Sciatic nerve (tissue), 2 donors: Measurements from ENCODE around the gene KAZALD1. TPM values are rescaled to one million over a fixed set of nuclear protein-coding genes. Genes with fewer than 3 reads are reported as not detected.
"Not testable (repeated sequence)": the region's sequence is repeated elsewhere in the genome, so short reads cannot be mapped to it uniquely, and the experiment has no call there.

Source experiments
- ATAC-seq: fragments of 200-7000 bp; cut with Tn5 transposase; one replicate; pipeline ENCODE4 v1.9.1; 2020; ENCODE audit warnings: mild to moderate bottlenecking, moderate library complexity
- DNase-seq: peaks from one replicate; pipeline ENCODE4 v3.0.0-alpha.2; 2020; ENCODE audit warnings: low spot score
- intact Hi-C: fragments of 100-400 bp; cut with DNase I; formaldehyde crosslinking; loops from one replicate; pipeline ENCODE4 v1.14.2; 2022
- total RNA-seq: library from RNA; stranded (reverse); fragmentation: NEBNext Ultra II Directional; extraction: Animal tissue kit (Norgen Biotek cat#: 25700); gene quantifications from one replicate; pipeline ENCODE4 v1.2.1, GENCODE V29; 2021
- donor health status: DM: no; HTN: no; CAD: no.
- donor health status: DM: no; HTN: no; CAD: no.

The KAZALD1 gene
- total RNA-seq, 1 donor from 2014 or later: 4.7 TPM

DNA sequence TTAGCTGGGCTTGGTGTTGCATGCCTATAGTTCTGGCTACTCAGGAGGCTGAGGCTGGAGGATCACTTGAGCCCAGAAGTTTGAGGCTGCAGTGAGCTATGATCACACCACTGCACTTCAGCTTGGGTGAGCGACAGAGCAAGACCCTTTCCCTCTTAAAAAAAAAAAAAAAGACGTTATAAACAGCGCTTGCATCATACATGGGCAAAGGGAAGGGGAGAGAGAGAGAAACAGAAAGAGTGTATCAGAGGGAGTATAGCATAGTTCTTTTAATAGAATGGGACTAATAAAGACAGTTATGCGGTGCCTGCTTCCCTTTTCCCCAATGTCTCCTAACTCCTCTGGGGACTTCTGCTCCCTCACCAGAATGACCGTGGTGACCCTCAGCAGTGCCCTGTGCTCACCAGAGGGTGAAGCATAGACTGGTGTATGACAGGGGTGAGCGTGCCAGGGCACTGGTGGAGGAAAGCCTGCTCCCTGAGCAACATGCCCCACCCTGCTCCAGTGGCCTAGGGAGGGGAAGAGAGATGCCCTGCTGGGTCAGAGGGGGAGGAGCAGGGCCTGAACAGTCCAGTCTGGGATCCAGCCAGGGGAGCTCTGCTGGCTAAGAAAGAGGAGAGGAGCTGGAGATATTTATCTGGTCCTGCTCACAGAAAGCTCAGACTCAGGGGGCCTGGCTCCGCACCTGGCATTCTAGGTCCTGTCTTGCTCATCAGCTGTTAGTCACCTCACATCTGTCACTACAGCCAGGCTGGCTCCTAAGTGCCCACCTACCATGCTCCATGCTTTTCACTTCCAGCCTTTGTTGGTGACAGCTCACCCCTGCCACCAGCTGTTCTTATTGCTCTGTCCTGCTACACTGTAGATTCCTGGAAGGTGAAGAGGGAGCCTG is 33.1 kb upstream of the KAZALD1 start:
- ATAC-seq (no peak), DNase-seq (no peak)
- intact Hi-C loops: no loop called here

DNA sequence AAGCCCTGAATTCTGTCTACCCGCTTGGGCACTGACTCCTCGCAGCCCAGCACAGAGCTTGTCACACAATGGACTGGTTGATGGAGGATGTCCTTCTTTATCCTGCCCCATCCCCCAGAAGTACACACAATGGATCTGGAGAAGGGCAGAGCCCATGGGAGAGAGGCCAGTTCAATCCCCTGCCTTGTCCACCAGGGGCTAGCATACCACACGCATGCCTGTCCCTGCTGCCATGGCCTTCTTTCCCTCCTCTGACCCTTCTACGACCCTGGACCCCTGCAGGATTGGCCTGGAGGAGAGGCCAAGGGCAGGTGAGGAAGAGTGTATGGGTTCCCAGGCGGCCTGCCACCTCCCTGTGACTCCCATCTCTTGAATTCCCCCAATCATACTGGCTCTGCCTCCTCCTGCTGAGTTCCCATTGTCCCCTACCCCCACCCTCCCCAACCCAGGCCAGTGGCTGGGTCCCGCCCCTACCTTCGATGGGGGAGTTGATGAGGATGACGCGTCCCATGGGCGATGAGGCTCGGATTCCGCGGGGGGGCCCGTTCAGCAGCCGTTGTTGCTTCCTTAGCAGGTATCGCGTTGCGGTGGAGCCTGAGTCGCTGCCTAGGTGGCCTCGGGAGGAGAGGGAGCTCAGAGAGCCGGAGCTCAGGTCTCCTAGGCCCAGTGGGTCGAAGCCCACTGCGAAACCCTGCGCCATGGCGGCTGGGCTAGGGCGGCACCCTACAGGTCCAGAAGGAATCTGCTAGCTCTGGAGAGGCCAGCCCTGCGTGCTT is 32.1 kb upstream of the KAZALD1 start:
- no peak for DNase-seq

DNA sequence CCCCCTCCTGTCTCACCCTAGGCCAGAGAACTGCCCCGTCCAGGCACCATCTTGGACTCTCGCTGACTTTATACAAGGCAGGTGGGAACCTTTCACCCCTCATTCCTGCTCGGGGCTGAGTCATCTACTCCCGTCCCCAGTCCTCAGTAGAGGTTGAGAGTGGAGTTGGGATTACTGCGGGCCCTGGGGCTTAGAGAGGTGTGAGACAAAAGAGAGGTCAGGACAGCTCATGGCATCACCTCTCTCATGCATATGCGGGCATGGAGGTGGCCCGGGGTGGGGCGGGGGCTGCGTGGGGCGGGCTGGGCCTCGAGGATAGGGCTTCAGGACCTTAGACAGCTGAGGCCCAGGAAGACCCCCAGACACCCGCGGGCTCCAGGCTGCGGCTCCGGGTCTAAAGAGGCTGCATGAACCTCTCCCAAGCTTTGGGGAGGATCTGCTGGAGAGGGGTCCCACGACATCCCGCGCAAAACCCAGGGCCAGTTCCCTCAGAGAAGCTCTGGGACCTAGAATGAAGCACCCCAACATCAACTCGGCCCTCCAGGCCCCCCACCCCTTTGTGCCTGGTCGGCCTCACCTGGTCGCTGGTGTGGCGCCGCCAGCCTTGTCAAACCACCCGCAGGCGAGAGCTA is 31.2 kb upstream of the KAZALD1 start:
- DNase-seq (no peak), ATAC-seq (no peak)
- intact Hi-C loops: no loop called here

More for the DNA sequence above, 32.1 kb upstream of the KAZALD1 start:
- no peak for ATAC-seq
- intact Hi-C loops: no loop called here

DNA sequence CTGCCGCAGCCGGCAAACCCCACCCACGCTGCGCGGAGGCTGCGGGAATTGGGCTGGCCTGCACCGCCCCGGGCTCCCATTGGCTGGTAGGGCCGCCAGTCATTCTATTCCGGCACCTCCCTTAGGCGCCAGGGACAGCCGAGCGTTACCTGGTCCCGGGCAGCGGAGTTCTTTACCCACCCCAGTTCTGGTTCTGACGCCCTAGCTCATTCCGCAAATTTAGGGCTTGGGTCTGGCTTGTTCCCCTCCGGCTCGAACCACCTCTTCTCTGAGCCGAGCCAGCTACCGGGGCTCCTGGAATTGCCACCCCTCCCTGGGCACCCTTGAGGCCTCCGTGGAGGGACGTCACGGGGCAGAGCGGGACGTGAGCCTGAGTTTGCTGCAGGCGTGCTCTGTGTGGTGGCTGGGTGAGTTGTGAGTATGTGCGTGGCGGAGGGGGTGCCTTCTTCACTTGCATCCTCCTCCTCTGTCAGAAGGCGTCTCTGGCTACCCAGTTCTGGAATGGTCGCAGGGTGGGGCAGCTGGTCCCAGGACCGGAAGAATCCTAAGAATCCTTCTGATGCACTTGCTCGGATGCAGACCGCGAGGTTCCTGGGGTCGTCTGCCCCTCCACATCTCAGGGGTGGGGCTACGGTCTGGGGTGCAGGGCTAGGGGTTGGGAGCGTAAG is 30.5 kb upstream of the KAZALD1 start, which contains the start of the genes PDZD7 and SFXN3:
PDZD7 (minus strand) TSS at position 2 of the 668 bp plus-strand sequence. CDS start 910 bp downstream, outside the sequence.
SFXN3 (plus strand) TSS at position 107 of the 668 bp plus-strand sequence. CDS start 3,461 bp downstream, outside the sequence.
- ATAC-seq (peak; percentile 93), DNase-seq (peak; percentile 99)
- intact Hi-C loops: no loop called here

DNA sequence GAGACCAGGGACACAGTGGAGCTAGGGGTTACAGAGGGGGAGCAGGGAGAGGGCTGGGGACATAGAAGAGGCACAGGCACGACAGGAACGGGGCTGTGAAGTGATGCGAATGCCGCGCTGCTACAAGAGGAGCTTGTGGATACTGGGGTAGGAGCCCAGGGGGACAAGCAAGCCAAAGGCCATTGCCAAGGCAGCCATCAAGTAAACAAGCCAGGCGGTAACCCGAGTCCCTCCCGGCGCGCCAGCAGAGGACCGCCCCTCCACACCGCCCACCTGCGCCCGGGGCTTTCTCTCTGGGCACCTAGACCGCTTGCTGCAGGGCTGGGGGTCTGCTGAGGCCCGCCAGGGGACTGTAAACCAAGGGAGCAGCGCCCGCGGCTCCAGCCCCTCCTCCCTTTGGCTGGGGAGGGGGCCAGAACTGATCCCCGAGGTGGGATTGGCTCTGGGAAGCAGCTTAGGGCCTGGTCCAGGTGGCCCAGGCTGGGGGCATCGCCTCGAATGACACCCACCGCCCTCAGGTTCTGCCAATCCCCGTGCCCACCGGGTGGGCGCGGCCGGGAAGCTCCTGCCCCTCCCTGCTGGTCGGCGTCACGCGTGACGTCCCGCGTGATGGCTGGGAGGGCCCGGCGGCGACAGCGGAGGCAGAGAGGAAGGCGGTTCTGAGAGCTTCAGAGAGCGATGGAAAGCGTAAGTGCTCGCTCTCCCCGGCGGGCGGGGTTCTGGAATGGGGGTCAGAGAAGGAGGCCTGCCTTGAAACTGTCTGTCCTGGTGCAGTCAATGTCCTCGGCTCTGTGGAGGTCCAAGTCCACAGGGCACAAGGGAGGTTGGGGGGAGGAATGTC is 29.8 kb upstream of the KAZALD1 start:
- DNase-seq (peak; percentile 91), ATAC-seq (peak; percentile 86)
- intact Hi-C loops: no loop called here

DNA sequence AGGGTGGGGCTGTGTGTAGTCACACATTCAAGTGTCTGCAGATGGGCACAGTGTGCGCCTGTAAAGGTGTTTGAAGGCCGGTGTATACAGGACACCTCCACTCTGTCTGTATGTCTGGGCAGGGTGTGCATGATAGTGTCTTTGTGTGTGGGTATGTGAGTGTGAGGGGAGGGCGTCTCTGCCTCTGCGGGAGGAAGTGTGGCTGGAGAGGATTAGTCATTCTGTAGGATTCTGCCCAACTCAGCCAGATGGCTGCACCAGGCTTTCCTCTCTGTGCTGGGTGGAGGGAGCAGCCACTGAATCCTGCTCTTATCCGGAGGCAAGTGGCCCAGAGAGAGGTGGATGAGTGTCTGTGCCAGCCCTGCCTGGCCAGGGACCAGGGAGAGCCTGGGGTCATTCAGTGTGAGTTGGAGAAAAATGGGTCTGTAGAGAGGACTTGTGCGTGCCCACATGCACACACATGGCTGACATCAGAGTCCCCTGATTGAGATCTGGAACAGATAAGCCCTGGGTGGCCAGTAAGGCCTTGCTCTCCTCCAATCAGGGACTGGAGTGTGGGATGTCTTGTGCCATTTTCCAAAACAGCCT is 29.1 kb upstream of the KAZALD1 start:
- no peak for DNase-seq
- intact Hi-C loops: no loop called here
- ATAC-seq: peak; percentile 27

DNA sequence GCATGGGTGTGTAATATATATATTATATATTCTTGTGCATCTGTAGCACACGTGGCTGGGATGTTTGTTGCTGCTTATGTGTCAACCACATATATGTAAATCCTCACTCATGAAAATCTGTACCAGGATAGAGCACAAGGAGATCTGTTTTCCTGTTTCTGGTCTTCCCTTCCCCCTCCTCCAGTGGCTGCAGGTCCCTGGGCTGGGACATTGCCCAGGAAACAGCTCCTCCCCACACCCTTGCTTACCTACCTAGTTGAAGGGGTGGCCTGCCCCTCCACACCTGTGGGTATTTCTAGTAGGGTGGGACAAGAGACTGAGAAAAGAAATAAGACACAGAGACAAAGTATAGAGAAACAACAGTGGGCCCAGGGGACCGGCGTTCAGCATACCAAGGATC is 28.5 kb upstream of the KAZALD1 start:
- intact Hi-C loops: no loop called here
- DNase-seq (no peak), ATAC-seq (no peak)

DNA sequence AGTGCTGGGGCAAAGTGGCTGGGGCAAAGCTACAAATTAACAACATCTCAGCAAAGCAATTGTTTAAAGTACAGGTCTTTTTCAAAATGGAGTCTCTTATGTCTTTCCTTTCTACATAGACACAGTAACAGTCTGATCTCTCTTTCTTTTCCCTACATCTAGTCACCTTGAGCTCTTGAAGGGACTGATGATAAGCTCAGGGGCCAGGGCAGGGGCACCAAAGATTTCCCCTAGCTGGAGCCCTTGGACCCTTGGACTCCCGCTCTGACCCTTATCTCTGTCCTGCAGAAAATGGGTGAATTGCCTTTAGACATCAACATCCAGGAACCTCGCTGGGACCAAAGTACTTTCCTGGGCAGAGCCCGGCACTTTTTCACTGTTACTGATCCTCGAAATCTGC is 27.4 kb upstream of the KAZALD1 start:
- ATAC-seq, intact Hi-C loops, DNase-seq: not testable (repeated sequence)

DNA sequence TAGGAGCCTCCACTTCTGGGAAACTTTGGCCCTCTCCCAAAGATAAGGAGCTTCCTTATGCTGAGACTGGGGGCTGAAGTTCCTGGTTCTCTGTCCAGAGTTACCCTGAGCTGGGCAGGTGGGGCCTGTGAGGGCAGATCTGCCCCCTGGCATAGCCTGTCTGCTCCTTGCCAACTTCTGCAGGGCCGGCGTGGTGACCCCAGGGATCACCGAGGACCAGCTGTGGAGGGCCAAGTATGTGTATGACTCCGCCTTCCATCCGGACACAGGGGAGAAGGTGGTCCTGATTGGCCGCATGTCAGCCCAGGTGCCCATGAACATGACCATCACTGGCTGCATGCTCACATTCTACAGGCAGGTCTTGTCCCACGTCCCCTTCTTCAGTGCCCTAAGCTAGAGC is 26.5 kb upstream of the KAZALD1 start:
- intact Hi-C loops: no loop called here
- no peak for ATAC-seq
- DNase-seq: no peak

DNA sequence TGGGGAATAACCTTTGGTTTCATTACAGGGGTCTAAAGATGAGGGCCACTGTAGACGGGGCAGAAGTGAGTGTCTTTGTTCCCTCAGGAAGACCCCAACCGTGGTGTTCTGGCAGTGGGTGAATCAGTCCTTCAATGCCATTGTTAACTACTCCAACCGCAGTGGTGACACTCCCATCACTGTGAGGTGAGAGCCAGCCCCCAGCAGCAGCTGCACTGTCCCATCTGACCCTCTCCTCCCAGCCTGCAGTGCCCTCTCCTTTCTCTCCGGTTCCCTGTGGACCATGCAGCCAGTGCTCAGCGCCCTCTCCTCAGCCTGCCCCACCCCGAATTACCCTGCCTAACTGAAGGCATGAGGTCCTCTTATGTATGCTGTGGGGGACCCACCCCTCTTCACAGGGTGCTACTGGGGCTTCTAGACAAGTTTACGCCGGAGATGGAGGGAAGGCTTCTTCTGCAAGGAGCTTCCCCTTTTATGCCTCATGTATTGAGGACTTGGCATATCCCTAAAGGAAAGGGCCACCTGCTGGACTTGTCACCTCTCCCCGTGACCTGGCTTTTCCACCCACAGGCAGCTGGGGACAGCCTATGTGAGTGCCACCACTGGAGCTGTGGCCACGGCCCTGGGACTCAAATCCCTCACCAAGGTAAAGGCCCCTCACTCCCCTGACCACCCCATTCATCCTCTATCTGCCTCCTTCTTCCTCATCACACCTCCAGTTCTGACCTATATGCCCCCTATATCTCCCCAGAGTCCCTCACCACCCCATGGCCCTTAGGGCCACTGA is 25.7 kb upstream of the KAZALD1 start:
- DNase-seq: no peak
- ATAC-seq: no peak
- intact Hi-C loops: no loop called here

DNA sequence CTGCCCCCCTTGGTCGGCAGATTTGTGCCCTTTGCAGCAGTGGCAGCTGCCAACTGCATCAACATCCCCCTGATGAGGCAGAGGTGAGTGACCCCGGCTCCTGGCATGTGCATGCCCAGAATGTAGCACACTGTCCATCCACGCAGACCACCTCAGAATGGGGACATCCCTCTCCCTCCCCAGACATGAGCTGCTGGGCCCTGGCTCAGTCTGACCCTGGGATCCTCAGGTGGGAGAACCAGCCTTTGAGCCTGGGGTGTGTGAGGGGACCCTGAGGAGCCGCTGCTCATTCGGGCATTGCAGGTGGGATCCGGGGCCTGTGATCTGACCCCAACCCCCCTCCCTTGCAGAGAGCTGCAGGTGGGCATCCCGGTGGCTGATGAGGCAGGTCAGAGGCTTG is 25.1 kb upstream of the KAZALD1 start:
- ATAC-seq (no peak), DNase-seq (no peak)
- intact Hi-C loops: no loop called here

DNA sequence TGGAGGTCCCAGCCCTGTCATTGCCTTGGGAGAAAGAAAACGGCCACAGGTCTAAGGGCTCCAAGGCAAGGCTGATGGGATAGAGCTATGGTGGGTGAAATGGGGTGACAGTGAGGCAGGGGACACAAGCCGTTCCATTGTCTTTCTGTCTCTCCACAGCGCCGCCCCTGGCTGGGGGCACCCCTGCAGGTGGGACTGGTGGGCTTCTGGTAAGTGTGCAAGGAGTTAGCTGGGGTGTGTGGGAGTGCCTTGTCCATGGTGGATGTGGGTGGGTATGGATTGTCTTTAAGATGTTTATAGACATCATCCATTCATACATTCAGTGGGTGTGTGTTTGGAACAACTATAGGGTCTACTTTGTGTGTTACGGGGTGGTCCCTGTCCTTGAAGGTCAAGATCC is 23.3 kb upstream of the KAZALD1 start:
- DNase-seq: no peak

DNA sequence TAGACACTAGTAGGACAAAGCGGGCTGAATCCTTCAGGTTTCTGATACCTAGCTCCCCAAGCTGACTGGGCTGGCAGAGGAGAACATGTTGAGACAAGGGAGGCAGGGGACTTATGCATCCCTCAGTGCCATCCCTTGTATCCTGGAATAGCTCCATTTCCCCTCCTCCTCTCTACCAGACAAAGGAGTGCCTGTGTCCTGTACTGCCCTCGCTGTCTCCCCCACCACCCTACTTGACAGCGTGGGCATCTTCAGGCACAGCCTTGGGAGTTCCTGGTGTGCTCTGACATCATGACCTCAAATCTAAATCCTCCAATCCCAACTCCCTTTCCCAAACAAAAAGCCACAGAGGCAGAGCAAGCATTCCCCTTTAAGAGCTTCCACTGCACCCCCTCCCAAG is 21.7 kb upstream of the KAZALD1 start:
- intact Hi-C loops: no loop called here
- DNase-seq: no peak
- no peak for ATAC-seq

More for the DNA sequence above, 23.3 kb upstream of the KAZALD1 start:
- intact Hi-C loops: no loop called here
- ATAC-seq: no peak

DNA sequence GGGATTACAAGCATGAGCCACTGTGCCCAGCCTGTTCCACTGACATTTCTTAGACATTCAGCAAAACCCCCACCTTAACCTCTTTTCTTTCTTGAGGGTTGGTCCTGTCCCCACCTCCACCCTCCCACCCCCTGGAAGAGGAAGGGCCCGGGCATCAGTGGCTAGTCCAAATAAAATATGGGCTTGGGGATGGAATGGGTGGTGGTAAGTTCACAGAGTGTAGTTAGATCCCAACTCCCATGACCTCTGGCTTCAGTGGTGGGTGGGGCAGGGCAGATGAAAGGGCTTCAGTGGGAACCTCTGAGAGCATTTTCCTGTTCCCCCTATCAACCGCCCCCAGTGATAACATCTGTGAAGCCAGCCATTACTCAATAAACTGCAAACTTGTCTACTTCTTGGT is 20.9 kb upstream of the KAZALD1 start:
- ATAC-seq (no peak), DNase-seq (no peak)
- intact Hi-C loops: no loop called here

DNA sequence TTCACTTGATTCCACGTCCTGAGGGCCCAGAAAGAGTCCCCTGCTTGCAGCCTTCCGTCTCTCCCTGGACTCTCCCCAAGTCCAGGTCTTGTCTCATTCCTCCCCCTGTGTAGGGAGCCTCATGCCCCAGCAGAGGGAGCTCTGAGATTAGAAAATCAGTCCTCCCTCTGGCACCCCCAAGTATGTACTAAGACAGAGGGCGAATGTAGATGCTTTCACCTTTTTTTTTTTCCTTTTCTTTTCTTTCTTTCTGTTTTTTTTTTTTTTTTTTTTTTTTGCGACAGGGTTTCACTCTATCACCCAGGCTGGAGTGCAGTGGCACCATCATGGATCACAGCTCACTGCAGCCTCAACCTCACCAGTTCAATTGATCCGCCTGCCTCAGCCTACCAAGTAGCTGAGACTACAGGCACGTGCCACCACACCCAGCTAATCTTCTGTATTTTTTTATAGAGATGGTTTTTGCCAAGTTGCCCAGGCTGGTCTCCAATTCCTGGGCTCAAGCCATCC is 20.5 kb upstream of the KAZALD1 start:
- intact Hi-C loops: no loop called here
- DNase-seq: peak; percentile 88

DNA sequence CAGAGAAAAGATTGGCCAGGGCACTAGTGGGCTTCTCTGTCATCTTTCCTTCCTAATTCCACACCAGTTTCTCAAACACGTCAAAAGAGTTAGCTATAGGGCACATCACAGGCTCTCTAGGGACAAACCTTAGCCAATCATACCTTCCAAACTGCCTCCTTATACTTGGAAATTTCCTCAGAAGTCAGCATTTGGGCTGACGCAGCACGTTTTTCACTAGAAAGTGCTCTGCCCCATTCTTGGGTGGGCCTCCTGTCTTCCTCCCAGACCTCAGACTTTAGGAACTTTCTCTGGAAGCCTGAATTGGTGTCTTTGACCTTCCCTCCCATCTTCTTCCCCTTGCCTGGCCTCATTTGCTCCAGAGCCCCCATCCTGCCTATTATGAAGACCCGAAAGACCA is 19.7 kb upstream of the KAZALD1 start:
- intact Hi-C loops: no loop called here
- ATAC-seq: no peak

More for the DNA sequence above, 20.5 kb upstream of the KAZALD1 start:
- ATAC-seq: peak; percentile 85

More for the DNA sequence above, 19.7 kb upstream of the KAZALD1 start:
- DNase-seq: no peak
